Measurements from ENCODE around the gene KCNIP3. TPM values are rescaled to one million over a fixed set of nuclear protein-coding genes. Genes with fewer than 3 reads are reported as not detected.

KCNIP3 gene
- polyA plus RNA-seq, 1 of the 3 experiments (the other 2 are of a cell fraction), result 0.97 TPM

- no peaks in the 10 kb centered on the region for H3K4me1 ChIP-seq (ENCODE audit: control insufficient read depth in 1 of 2, insufficient read depth in 2 of 2, low read depth in 1 of 2, low read length in 1 of 2)
- 64% methylated on average over 1 of the region's 1 CpG for WGBS (ENCODE audit: low lambda C conversion rate)
- no peak for DNase-seq
- no peak overlapping the region for H3K4me3 ChIP-seq (ENCODE audit: low read depth in 2 of 2, low read length in 1 of 2)
- ChIA-PET POLR2A (no interaction called here), CTCF (no interaction called here)
- TF ChIP-seq CHD2 (IDR thresholded peaks at IDR 0.05; ENCODE audit: low read length, partially characterized antibody) (no peak), EP300 (IDR thresholded peaks at IDR 0.05; ENCODE audit: borderline replicate concordance in 1 of 2, low read depth in 1 of 2, low read length in 1 of 2) (no peak), NRF1 (IDR thresholded peaks at IDR 0.05; ENCODE audit: low read depth, low read length) (no peak), EZH2phosphoT487 (IDR thresholded peaks at IDR 0.05; ENCODE audit: borderline replicate concordance, low read depth) (no peak), TAF1 (IDR thresholded peaks at IDR 0.05; ENCODE audit: borderline replicate concordance, low read depth, low read length) (no peak), SIN3A (IDR thresholded peaks at IDR 0.05; ENCODE audit: borderline replicate concordance, low read depth, low read length) (no peak), FOXJ3 (CRISPR knock-in tag; IDR thresholded peaks at IDR 0.05) (no peak), FOSL2 (IDR thresholded peaks at IDR 0.05; ENCODE audit: borderline replicate concordance, low read depth) (no peak), GABPA (IDR thresholded peaks at IDR 0.05; ENCODE audit: low read depth) (no peak), MXI1 (IDR thresholded peaks at IDR 0.05; ENCODE audit: low read depth, low read length) (no peak), ZBTB33 (IDR thresholded peaks at IDR 0.05; ENCODE audit: borderline replicate concordance, low read depth) (no peak), RCOR1 (IDR thresholded peaks at IDR 0.05; ENCODE audit: low read length) (no peak), RFX5 (IDR thresholded peaks at IDR 0.05; ENCODE audit: low read length) (no peak)
- TF ChIP-seq, protein P1, sequence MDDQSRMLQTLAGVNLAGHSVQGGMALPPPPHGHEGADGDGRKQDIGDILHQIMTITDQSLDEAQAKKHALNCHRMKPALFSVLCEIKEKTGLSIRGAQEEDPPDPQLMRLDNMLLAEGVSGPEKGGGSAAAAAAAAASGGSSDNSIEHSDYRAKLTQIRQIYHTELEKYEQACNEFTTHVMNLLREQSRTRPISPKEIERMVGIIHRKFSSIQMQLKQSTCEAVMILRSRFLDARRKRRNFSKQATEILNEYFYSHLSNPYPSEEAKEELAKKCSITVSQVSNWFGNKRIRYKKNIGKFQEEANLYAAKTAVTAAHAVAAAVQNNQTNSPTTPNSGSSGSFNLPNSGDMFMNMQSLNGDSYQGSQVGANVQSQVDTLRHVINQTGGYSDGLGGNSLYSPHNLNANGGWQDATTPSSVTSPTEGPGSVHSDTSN (IDR thresholded peaks at IDR 0.05), result no peak
- TF ChIP-seq, protein P2, sequence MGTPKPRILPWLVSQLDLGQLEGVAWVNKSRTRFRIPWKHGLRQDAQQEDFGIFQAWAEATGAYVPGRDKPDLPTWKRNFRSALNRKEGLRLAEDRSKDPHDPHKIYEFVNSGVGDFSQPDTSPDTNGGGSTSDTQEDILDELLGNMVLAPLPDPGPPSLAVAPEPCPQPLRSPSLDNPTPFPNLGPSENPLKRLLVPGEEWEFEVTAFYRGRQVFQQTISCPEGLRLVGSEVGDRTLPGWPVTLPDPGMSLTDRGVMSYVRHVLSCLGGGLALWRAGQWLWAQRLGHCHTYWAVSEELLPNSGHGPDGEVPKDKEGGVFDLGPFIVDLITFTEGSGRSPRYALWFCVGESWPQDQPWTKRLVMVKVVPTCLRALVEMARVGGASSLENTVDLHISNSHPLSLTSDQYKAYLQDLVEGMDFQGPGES (IDR thresholded peaks at IDR 0.05; ENCODE audit: low read depth, low read length), result no peak
- TF ChIP-seq, protein P3, sequence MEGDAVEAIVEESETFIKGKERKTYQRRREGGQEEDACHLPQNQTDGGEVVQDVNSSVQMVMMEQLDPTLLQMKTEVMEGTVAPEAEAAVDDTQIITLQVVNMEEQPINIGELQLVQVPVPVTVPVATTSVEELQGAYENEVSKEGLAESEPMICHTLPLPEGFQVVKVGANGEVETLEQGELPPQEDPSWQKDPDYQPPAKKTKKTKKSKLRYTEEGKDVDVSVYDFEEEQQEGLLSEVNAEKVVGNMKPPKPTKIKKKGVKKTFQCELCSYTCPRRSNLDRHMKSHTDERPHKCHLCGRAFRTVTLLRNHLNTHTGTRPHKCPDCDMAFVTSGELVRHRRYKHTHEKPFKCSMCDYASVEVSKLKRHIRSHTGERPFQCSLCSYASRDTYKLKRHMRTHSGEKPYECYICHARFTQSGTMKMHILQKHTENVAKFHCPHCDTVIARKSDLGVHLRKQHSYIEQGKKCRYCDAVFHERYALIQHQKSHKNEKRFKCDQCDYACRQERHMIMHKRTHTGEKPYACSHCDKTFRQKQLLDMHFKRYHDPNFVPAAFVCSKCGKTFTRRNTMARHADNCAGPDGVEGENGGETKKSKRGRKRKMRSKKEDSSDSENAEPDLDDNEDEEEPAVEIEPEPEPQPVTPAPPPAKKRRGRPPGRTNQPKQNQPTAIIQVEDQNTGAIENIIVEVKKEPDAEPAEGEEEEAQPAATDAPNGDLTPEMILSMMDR (IDR thresholded peaks at IDR 0.05), result no peak
- TF ChIP-seq, protein P4, sequence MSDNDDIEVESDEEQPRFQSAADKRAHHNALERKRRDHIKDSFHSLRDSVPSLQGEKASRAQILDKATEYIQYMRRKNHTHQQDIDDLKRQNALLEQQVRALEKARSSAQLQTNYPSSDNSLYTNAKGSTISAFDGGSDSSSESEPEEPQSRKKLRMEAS (IDR thresholded peaks at IDR 0.05; ENCODE audit: low read depth), result no peak
- no peaks in the 10 kb centered on the region for H3K36me3 ChIP-seq (replicated peaks in 1 of 2; ENCODE audit: control insufficient read depth in 1 of 2, insufficient read depth in 2 of 2, low read length in 1 of 2)
- H3K79me2 ChIP-seq (ENCODE audit: insufficient read depth), result no peaks in the 10 kb centered on the region
- H3K4me2 ChIP-seq, result no peak overlapping the region
- H3F3A ChIP-seq (replicated peaks; ENCODE audit: insufficient read depth), result no peaks in the 10 kb centered on the region
- H3K27me3 ChIP-seq (ENCODE audit: insufficient read depth), result no peaks in the 10 kb centered on the region
- no peaks in the 10 kb centered on the region for H4K20me1 ChIP-seq (ENCODE audit: insufficient read depth)
- H2AFZ ChIP-seq (ENCODE audit: low read depth), result no peak overlapping the region
- no peaks in the 10 kb centered on the region for H3K9me2 ChIP-seq
- no peaks in the 10 kb centered on the region for H3K9me3 ChIP-seq
- no peak overlapping the region for H3K27ac ChIP-seq (ENCODE audit: low read depth in 2 of 2, low read length in 1 of 2)
- H3K9ac ChIP-seq, result no peak overlapping the region
Measured at GRCh38 chr2:95272781-95273180, 24.4 kb upstream of the KCNIP3 start.
